Activated naive CD8-positive, alpha-beta T cell treated with anti-CD3 and anti-CD28 coated beads, Interleukin-2, amount 10 ng/mL, durations not matched to agents 7 days and 5 days (primary cell): ENCODE results near the gene LIFR. TPM values are rescaled to one million over a fixed set of nuclear protein-coding genes. Genes with fewer than 3 reads are reported as not detected.

ENCODE experiments used
- ATAC-seq: fragments of 150-1000 bp; cut with Tn5 transposase; one replicate; pipeline ENCODE4 v1.10.0; 2021; ENCODE audit warnings: low read depth, moderate library complexity
- POLR2A ChIA-PET: fragments of 350-600 bp; sonication (Branson Sonifier 250); formaldehyde crosslinking; loops from one replicate; lab custom pipeline; 2021; ENCODE audit warnings: antibody characterized with exemption; lab: Charles Lee
- DNase-seq: peaks from one replicate; pipeline ENCODE4 v3.0.0; 2021
- H3K27ac Mint-ChIP-seq: one replicate; pipeline ENCODE4 v1.8.0; 2022; ENCODE audit warnings: mild to moderate bottlenecking, mixed read lengths
- H3K27me3 Mint-ChIP-seq: one replicate; pipeline ENCODE4 v1.8.0; 2022; ENCODE audit warnings: mild to moderate bottlenecking, moderate library complexity, mixed read lengths
- H3K36me3 Mint-ChIP-seq: one replicate; pipeline ENCODE4 v1.8.0; 2021; ENCODE audit warnings: mild to moderate bottlenecking, mixed read lengths
- H3K4me1 Mint-ChIP-seq: one replicate; pipeline ENCODE4 v1.8.0; 2021; ENCODE audit warnings: mixed read lengths
- H3K4me3 Mint-ChIP-seq: one replicate; pipeline ENCODE4 v1.8.0; 2022; ENCODE audit warnings: mild to moderate bottlenecking, moderate library complexity, mixed read lengths
- H3K9me3 Mint-ChIP-seq: one replicate; pipeline ENCODE4 v1.8.0; 2021; ENCODE audit warnings: mixed read lengths
- total RNA-seq, 2 experiments: library from RNA; stranded (reverse); gene quantifications; one replicate each; pipeline ENCODE4 v1.2.3, GENCODE V29; 2021

LIFR gene
- total RNA-seq, 2 experiments from 2014 or later, result not detected

- POLR2A ChIA-PET, result no interaction called here
- DNase-seq, result no peak
- Mint-ChIP-seq H3K9me3 (no peaks in the 10 kb centered on the region), H3K36me3 (no peaks in the 10 kb centered on the region), H3K4me1 (peaks cover 6% of the 10 kb centered on the region), H3K27ac (no peak overlapping the region), H3K4me3 (no peak overlapping the region), H3K27me3 (peaks cover 54% of the 10 kb centered on the region)
- ATAC-seq, result no peak
Observed at GRCh38 chr5:38551030-38552017, 5.1 kb downstream of the LIFR start.

GRCh38 chr5:38548064-38548759 lies 8.2 kb downstream of the LIFR start:
- no peak overlapping the region for H3K27ac Mint-ChIP-seq
- no peaks in the 10 kb centered on the region for H3K9me3 Mint-ChIP-seq
- no peak overlapping the region for H3K4me3 Mint-ChIP-seq
- H3K4me1 Mint-ChIP-seq, result peaks cover 2% of the 10 kb centered on the region
- no peak for DNase-seq
- POLR2A ChIA-PET, result no interaction called here
- peaks cover 34% of the 10 kb centered on the region for H3K27me3 Mint-ChIP-seq
- ATAC-seq, result no peak
- H3K36me3 Mint-ChIP-seq, result no peaks in the 10 kb centered on the region

GRCh38 chr5:38547257-38547656 lies 9.2 kb downstream of the LIFR start:
- no peak for ATAC-seq
- H3K9me3 Mint-ChIP-seq, result no peaks in the 10 kb centered on the region

GRCh38 chr5:38546691-38547146 lies 9.7 kb downstream of the LIFR start:
- DNase-seq, result no peak
- no peaks in the 10 kb centered on the region for H3K36me3 Mint-ChIP-seq
- H3K27me3 Mint-ChIP-seq, result peaks cover 19% of the 10 kb centered on the region
- POLR2A ChIA-PET, result no interaction called here
- H3K4me1 Mint-ChIP-seq, result no peaks in the 10 kb centered on the region
- no peak for ATAC-seq
- no peak overlapping the region for H3K27ac Mint-ChIP-seq
- H3K9me3 Mint-ChIP-seq, result no peaks in the 10 kb centered on the region
- no peak overlapping the region for H3K4me3 Mint-ChIP-seq

More at GRCh38 chr5:38547257-38547656, 9.2 kb downstream of the LIFR start:
- Mint-ChIP-seq H3K4me1 (no peaks in the 10 kb centered on the region), H3K27ac (no peak overlapping the region), H3K4me3 (no peak overlapping the region), H3K27me3 (peaks cover 25% of the 10 kb centered on the region), H3K36me3 (no peaks in the 10 kb centered on the region)
- no peak for DNase-seq
- POLR2A ChIA-PET, result no interaction called here

- no peak for DNase-seq
- Mint-ChIP-seq H3K36me3 (no peaks in the 10 kb centered on the region), H3K9me3 (no peaks in the 10 kb centered on the region), H3K27me3 (peaks cover 8% of the 10 kb centered on the region), H3K27ac (no peak overlapping the region), H3K4me1 (no peaks in the 10 kb centered on the region), H3K4me3 (no peak overlapping the region)
- POLR2A ChIA-PET, result no interaction called here
- ATAC-seq, result no peak
Observed at GRCh38 chr5:38543886-38544285, 12.6 kb downstream of the LIFR start.

GRCh38 chr5:38543074-38543473 lies 13.4 kb downstream of the LIFR start:
- no peaks in the 10 kb centered on the region for H3K4me1 Mint-ChIP-seq
- H3K36me3 Mint-ChIP-seq, result no peaks in the 10 kb centered on the region
- H3K4me3 Mint-ChIP-seq, result no peak overlapping the region
- ATAC-seq (no peak), DNase-seq (no peak)
- POLR2A ChIA-PET, result no interaction called here
- H3K9me3 Mint-ChIP-seq, result no peaks in the 10 kb centered on the region
- peaks cover 8% of the 10 kb centered on the region for H3K27me3 Mint-ChIP-seq
- no peak overlapping the region for H3K27ac Mint-ChIP-seq

- Mint-ChIP-seq H3K4me3 (no peak overlapping the region), H3K36me3 (no peaks in the 10 kb centered on the region), H3K4me1 (no peaks in the 10 kb centered on the region), H3K27me3 (peaks cover 11% of the 10 kb centered on the region), H3K9me3 (no peaks in the 10 kb centered on the region), H3K27ac (no peak overlapping the region)
- POLR2A ChIA-PET, result no interaction called here
- ATAC-seq (no peak), DNase-seq (no peak)
Observed at GRCh38 chr5:38541174-38541725, 15.2 kb downstream of the LIFR start.

- POLR2A ChIA-PET, result no interaction called here
- H3K4me1 Mint-ChIP-seq, result no peaks in the 10 kb centered on the region
- no peak overlapping the region for H3K4me3 Mint-ChIP-seq
- H3K27me3 Mint-ChIP-seq, result peaks cover 11% of the 10 kb centered on the region
- ATAC-seq, result no peak
- H3K36me3 Mint-ChIP-seq, result no peaks in the 10 kb centered on the region
- DNase-seq, result no peak
- no peaks in the 10 kb centered on the region for H3K9me3 Mint-ChIP-seq
- H3K27ac Mint-ChIP-seq, result no peak overlapping the region
Observed at GRCh38 chr5:38540314-38540713, 16.1 kb downstream of the LIFR start.

- POLR2A ChIA-PET, result no interaction called here
- no peak overlapping the region for H3K27ac Mint-ChIP-seq
Observed at GRCh38 chr5:38538161-38538560, 18.3 kb downstream of the LIFR start.

GRCh38 chr5:38537505-38537904 lies 18.9 kb downstream of the LIFR start:
- H3K27ac Mint-ChIP-seq, result no peak overlapping the region
- no peaks in the 10 kb centered on the region for H3K9me3 Mint-ChIP-seq
- POLR2A ChIA-PET, result no interaction called here
- no peak for DNase-seq
- no peaks in the 10 kb centered on the region for H3K4me1 Mint-ChIP-seq
- H3K4me3 Mint-ChIP-seq, result no peak overlapping the region
- peaks cover 6% of the 10 kb centered on the region for H3K27me3 Mint-ChIP-seq
- H3K36me3 Mint-ChIP-seq, result no peaks in the 10 kb centered on the region
- ATAC-seq, result no peak

More at GRCh38 chr5:38538161-38538560, 18.3 kb downstream of the LIFR start:
- DNase-seq, result no peak
- H3K4me3 Mint-ChIP-seq, result no peak overlapping the region
- H3K36me3 Mint-ChIP-seq, result no peaks in the 10 kb centered on the region
- H3K4me1 Mint-ChIP-seq, result no peaks in the 10 kb centered on the region
- ATAC-seq, result no peak
- H3K27me3 Mint-ChIP-seq, result peaks cover 6% of the 10 kb centered on the region
- H3K9me3 Mint-ChIP-seq, result no peaks in the 10 kb centered on the region

- POLR2A ChIA-PET, result no interaction called here
- Mint-ChIP-seq H3K27ac (no peak overlapping the region), H3K27me3 (peaks cover 6% of the 10 kb centered on the region), H3K36me3 (no peaks in the 10 kb centered on the region), H3K4me1 (no peaks in the 10 kb centered on the region), H3K4me3 (no peak overlapping the region), H3K9me3 (no peaks in the 10 kb centered on the region)
- no peak for ATAC-seq
- DNase-seq, result no peak
Observed at GRCh38 chr5:38536968-38537367, 19.5 kb downstream of the LIFR start.

GRCh38 chr5:38535845-38536244 lies 20.6 kb downstream of the LIFR start:
- no peak overlapping the region for H3K27ac Mint-ChIP-seq
- ATAC-seq (no peak), DNase-seq (no peak)
- H3K27me3 Mint-ChIP-seq, result peaks cover 14% of the 10 kb centered on the region
- no peak overlapping the region for H3K4me3 Mint-ChIP-seq
- no peaks in the 10 kb centered on the region for H3K4me1 Mint-ChIP-seq
- POLR2A ChIA-PET, result no interaction called here
- no peaks in the 10 kb centered on the region for H3K9me3 Mint-ChIP-seq
- H3K36me3 Mint-ChIP-seq, result no peaks in the 10 kb centered on the region

GRCh38 chr5:38535248-38535750 lies 21.1 kb downstream of the LIFR start:
- H3K27ac Mint-ChIP-seq, result no peak overlapping the region
- DNase-seq, result no peak
- H3K4me1 Mint-ChIP-seq, result no peaks in the 10 kb centered on the region
- POLR2A ChIA-PET, result no interaction called here
- H3K4me3 Mint-ChIP-seq, result no peak overlapping the region
- no peaks in the 10 kb centered on the region for H3K36me3 Mint-ChIP-seq
- peaks cover 14% of the 10 kb centered on the region for H3K27me3 Mint-ChIP-seq
- no peaks in the 10 kb centered on the region for H3K9me3 Mint-ChIP-seq
- ATAC-seq, result no peak
